Kidney tubule cell (primary cell): ENCODE data around the gene DHCR24.

Experiments
- DNase-seq: peaks from one replicate; pipeline ENCODE4 v3.0.0-alpha.2; 2018; ENCODE audit warnings: low spot score

The DHCR24 gene

GRCh38 chr1:54864460-54865208 is 22.4 kb downstream of the DHCR24 start:
- DNase-seq, result no peak

- DNase-seq, result no peak
Observed at GRCh38 chr1:54863267-54863665, 23.7 kb downstream of the DHCR24 start.

GRCh38 chr1:54861070-54861761 is 25.8 kb downstream of the DHCR24 start:
- DNase-seq, result peak; percentile 40

DNA sequence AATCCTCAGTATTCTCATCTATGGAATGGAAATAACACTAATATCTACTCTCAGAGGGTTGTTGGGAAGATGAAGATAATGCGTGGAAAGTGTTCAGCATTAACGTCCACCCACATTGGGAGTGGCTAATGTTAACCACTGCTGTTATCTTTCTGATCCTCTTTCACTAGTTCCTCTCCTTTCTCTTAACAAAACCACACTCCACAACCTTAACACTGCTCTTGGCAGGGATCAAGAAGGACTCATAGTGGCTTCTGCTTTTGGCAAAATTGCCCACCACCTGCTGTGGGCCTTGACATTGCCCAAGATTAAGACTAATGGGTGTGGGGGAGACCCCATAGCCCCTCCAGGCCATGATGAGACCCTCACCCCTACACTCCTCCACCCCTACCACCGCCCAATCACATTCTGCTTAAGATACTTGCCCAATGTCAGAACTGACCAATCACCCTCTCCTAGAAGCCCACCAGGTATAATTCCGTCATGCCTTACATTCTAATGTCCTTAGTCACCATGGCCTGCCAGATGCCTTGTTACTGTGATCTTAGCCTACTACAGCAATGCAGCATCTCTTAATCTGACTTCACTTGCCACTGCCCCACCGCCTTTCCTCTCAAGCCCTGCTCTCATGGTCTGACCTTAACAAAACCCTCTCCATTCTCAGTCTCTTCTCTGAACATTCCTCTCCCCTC is 27.1 kb downstream of the DHCR24 start:
- peak; percentile 66 for DNase-seq

GRCh38 chr1:54857746-54858561 is 29.0 kb downstream of the DHCR24 start:
- DNase-seq, result peak; percentile 97

GRCh38 chr1:54857141-54857540 is 29.9 kb downstream of the DHCR24 start:
- no peak for DNase-seq

DNA sequence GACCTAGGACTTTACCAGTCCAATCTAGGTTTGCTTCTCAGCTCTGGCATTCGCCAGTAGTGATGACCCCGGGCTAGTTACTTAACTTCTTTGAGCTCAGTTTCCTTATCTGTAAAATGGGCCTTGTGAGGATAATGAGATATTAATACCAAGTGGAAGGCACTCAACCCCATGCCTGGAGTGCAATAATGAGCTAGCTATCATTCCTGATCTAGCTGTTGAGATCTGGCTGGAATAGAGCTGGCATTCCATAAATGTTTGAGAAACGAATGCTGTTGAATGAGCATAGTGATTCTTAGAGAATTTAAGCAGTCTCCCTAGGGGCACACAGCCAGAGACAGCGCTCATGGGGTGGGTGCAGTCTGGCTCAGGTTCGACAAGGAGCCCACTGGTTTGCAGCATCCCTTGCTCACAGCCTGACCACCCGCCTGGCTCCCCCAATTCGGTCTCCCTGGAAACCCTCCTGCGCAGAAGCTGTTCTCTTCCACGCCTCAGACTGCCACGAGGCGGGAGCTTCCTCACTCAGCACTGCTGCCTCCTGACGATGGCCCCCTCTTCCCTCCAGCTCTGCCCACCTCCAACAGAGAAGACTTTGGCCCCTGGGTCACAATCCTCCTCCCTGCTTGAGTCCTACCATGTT is 32.5 kb downstream of the DHCR24 start:
- DNase-seq, result no peak

DNA sequence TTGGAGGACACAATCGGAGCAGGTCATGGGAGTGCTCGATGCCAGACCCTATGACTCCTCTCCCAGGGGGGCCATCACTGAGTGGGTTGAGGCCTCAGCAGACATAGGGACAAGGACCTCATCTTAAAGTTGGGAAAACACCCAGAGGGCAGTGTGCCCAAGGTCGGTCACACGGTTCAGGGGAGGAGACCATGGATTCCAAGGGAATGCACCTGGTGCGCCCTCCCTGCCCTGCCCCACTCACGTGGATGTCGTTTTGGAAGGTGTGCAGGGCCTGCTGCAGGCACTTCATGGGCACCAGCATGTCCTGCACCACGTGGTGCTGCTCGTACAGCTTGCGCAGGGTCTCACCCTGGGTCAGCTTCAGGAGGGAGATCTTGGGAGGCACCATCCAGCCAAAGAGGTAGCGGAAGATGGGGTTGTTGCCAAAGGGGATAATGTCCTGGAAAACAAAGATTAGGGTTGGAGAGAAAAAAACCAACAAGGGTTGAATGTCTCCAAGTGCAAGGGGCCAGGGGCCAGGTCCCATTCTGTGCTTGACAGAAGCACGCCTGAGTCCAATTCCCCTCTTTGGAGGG is 33.1 kb downstream of the DHCR24 start:
- DNase-seq, result no peak

GRCh38 chr1:54853096-54853792 is 33.8 kb downstream of the DHCR24 start:
- DNase-seq, result no peak

- DNase-seq, result peak; percentile 57
Observed at GRCh38 chr1:54851936-54852524, 35.0 kb downstream of the DHCR24 start.

- no peak for DNase-seq
Observed at GRCh38 chr1:54851406-54851805, 35.6 kb downstream of the DHCR24 start.

DNA sequence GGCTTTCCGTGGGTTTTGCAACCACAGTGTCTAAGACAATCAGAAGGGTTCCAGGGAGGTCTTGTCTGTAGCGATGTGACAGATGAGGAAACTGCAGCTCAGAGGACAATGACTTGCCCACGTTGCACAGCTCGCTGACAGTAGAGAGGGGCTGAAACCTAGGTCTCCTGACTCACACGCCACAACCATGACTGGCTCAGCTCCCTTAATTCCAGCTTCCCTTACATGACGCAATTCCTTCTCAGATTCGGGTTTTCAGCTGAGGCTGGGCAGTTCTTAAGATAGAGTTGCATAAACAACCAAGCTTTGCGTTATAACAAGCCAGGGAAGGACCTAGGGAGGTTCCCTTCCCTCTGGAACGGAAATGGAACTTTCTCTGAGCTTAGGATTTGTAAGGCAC is 36.3 kb downstream of the DHCR24 start:
- DNase-seq, result peak; percentile 90

DNA sequence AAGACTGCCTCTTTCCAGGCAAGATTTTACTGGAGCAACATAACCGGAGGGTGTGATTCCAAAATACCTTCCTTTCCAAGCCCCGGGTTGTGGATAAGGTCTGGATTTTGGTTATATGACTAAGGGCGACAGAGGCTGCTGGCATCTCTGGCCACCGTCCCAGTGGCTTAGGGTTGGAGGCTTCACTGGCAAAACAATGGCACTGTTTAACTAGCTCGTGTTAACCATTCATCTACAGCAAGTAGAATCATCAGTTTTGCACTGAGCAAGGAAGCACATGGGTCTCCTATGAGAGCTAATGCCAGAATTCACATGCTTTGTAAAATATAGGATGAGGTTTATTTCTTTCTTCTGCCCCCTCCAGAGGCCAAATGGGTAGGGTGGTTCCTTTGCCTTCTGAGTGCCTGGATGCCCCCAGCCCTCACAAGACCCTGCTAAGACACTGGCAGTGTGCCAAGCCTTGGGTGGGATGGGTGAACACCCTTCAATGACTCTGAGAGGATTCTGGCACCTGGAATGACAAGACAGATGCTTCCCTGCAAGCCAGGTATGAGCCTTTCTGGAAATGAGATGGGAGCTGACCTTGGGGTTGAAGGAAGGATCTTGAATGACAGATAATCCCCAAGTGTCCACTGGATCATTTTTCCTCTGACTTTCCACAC is 36.8 kb downstream of the DHCR24 start:
- DNase-seq, result peak; percentile 88

- DNase-seq, result no peak
Observed at GRCh38 chr1:54849219-54850068, 37.6 kb downstream of the DHCR24 start.

- no peak for DNase-seq
Observed at GRCh38 chr1:54848134-54848948, 38.7 kb downstream of the DHCR24 start.

DNA sequence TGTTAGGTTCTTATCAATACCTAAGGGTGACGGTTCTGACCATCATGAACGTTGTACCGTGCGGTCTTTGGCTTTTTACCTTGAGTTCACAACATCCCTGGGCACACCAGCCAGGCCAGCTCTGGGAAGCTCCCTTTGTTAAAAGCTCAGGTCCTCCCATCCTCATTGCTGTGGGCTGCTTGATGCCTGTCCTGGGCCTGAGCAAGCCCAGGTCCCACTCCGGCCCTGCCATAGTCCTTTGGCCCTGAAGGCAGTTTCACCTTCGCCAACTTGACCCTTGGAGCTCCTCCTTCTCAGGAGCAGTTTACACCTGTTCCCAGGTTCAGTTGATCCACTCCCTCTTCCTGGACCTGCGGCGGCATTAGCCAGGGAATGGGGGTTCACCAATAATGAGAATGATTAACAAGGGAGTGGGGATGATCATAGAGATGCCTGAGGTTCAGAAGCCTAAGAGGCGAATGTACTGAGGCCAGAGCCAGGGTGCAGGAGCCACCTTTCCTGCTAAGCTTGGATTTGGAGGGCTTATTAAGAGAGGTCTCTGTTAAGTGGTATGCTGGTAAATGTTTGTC is 40.2 kb downstream of the DHCR24 start:
- no peak for DNase-seq

GRCh38 chr1:54846301-54846700 is 40.7 kb downstream of the DHCR24 start:
- no peak for DNase-seq

DNA sequence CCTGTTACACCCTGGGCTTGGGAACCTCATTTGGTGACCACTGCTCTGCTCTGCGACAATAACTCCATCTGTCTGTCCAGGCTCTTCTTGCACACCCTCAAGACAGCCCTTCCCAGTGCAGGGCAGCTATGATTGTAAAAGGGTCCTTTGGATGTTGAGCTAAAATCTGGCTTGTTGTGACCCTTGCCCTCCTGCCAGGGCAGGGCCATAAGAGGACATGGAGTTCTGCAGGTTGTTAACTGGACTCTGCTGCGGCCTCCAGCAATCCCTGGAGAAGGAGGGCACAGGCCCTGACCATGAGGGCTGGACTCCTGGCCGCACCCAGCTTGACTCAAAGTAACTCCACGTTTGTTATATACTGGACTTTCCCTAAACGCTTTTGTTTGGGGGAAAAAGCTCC is 41.2 kb downstream of the DHCR24 start:
- no peak for DNase-seq
